Measurements from ENCODE around the gene C1orf232. TPM values are rescaled to one million over a fixed set of nuclear protein-coding genes. Genes with fewer than 3 reads are reported as not detected.

The C1orf232 gene
- total RNA-seq, 1 donor from 2014 or later, result not detected

DNA sequence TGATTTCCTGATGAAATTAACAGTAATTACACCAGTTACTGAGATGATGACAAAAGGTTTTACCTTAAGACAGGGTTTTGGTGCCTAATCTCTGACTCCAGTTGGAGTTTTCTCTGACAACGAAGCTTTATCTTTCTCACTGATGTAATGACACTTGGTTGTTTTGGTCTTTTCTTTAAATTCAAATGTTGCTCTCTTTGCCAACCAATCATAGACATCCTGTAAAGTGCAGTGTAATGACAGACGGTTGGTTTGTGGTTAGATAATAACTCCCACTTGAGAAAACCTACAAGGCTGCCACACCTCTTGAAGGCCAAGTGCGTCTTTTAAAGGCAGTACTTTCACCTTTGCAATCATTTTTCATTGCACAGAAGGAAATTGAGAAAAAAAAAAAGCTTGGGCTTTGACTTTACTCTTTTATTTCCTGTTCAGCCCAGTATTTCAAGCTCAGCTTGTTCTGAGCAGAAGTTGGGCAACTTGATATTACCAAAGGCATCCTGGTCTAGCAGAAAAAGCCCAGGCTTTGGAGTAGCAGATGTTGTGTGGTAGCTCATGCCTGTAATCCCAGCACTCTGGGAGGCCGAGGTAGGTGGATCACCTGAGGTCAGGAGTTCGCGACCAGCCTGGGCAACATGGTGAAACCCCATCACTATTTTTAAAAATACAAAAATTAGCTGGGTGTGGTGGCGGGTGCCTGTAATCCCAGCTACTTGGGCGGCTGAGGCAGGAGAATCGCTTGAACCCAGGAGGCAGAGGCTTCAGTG is 42.3 kb downstream of the C1orf232 start:
- intact Hi-C loops (cut with micrococcal nuclease), result loop anchor here (1.0 kb wide), 3 partner anchors 15 to 128 kb away; partner anchors contain the start of genes PAFAH2 and PDIK1L

DNA sequence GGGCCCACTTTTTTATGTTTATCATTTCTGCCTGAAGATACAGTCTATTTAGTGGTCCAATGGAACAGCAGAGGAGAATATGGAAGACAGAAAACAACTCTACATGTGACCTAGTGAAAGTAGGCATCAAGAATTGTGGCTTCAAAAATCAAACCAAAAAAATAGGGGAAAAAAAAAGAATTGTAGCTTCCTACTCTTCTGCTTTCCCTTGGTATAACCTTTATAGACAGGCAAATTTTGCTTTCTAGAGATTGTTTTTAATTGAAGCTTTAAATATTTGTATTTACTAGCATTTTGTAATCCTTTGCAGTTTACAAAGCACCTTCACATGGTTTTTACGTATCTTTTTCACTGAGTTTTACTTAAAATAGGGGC is 42.8 kb downstream of the C1orf232 start:
- intact Hi-C loops (cut with micrococcal nuclease), result loop anchor here (1.0 kb wide), 3 partner anchors 15 to 128 kb away; partner anchors contain the start of genes PAFAH2 and PDIK1L

DNA sequence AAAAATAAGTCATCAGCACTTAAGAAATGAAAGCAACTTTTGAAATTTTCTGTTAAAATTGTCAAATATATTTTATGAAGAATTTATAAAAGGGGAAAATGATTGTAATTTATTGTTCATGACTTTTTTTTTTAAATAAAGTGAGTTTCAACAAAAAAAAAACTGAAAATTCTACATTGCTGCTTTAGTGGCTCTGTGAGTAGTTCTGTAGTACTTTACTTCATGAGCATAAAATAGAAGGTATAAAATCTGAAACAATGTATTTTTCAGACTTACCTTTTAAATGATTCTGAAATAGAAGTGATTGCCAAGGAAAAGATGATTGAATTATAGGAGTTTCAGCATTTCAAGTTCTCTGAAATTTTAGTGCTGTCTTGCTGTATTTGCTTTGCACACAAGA is 43.4 kb downstream of the C1orf232 start:
- intact Hi-C loops (cut with micrococcal nuclease), result no loop called here

DNA sequence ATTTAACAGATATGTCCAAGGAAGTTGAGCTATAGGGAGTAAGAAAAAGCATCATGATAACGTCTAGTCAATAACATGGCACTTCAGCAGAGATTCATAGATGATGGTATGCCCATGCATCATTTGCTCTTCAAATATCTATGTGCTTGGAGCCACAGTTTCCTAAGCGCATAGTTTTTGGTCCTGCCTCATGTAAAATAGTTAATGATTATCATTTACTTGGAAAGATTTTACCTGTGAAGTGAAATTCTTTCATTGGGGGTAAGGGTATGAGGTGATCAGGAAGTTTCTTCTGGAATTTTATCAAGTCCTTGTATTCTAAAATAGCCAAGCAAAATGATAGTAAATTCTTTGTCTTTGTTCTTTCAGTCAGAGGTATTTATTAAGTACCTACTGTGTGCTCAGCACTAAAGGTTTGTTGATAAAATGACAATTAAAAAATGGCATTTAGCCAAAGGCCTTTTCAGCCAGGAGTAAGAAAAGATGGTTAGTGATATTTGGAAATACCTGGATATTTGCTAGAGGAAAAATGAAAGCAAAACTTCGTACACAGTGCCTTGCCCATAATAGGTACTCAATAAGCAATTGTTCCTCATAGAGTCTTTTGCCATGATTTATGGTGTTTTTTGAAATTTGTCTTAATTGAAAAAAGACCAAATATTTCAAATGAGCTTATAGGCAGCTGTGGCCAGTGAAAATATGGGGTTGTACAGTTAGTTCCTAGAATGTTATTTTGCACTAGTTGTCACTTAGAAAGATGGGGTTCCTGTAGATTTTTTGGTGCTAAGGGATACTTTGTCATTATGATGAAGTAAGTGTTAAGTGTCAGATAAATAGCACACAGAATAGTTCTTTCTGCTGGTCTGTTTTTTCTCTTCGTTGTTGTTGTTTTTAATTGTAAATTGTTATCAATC is 44.1 kb downstream of the C1orf232 start:
- intact Hi-C loops (cut with micrococcal nuclease), result no loop called here

DNA sequence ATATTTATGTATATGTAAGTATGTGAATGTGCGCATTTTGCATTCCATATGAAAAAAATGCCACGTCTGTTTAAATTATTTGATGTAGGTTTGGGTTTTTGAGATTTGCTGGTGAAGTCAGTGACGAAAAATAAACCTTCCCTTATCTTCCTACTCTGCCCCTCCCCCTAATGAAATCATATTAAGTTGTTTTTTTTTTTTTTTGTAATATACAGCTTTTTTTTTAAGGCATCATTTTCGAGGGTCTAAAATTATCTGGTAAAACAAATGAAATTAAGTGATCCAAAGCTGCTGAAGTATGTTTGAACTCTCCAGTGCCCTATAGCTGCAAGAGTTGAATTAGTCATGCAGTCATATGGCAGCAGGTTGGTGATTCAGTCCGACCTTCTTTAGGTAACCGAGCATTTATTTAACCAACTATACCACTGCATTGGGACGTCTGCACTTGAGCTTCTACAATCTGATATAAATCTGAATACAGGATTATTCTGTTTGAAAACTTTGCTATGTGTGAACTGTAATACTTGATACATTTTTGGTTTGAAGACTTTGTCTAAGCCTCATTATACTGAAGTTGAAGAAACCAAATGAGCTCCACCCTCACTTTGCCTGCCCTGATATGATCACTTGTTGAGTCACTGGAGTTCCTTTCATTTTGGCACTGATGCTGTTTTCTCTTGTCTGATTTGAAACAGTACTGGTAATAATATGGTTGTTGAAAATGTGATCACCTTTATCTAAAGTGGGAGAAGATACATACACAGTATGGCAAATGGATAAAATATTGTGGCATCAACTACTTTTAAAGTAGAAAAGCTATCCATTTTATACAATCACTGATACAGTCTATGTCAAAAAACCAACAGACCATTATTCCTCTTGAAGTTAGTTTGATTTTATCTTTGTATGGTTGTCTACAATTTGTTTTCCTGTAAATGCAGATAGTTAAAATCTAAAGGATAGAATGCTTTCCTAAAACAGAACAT is 45.5 kb downstream of the C1orf232 start:
- intact Hi-C loops (cut with micrococcal nuclease), result no loop called here

DNA sequence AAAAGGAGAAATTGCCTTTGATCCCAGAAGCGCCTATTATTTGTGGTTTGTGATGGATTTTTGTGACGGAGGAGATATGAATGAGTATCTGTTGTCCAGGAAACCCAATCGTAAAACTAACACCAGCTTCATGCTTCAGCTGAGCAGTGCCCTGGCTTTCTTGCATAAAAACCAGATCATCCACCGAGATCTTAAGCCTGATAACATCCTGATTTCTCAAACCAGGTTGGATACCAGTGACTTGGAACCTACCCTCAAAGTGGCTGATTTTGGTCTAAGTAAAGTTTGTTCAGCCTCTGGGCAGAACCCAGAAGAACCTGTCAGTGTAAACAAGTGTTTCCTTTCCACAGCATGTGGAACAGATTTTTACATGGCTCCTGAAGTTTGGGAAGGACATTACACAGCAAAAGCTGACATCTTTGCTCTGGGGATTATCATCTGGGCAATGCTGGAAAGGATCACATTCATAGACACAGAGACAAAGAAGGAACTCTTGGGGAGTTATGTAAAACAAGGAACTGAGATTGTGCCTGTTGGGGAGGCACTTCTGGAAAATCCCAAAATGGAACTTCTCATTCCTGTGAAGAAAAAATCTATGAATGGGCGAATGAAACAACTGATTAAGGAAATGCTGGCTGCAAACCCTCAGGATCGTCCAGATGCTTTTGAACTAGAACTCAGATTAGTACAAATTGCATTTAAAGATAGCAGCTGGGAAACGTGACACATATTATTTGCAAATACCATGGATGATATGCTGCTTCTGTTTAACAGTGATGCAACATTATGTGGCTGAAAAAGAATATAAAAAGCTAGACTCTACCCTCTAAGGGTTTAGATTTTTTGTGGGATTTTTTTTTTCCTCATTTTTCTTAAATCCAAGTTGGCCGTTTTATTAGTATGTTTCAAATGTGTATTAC is 46.6 kb downstream of the C1orf232 start:
- intact Hi-C loops (cut with micrococcal nuclease), result no loop called here

DNA sequence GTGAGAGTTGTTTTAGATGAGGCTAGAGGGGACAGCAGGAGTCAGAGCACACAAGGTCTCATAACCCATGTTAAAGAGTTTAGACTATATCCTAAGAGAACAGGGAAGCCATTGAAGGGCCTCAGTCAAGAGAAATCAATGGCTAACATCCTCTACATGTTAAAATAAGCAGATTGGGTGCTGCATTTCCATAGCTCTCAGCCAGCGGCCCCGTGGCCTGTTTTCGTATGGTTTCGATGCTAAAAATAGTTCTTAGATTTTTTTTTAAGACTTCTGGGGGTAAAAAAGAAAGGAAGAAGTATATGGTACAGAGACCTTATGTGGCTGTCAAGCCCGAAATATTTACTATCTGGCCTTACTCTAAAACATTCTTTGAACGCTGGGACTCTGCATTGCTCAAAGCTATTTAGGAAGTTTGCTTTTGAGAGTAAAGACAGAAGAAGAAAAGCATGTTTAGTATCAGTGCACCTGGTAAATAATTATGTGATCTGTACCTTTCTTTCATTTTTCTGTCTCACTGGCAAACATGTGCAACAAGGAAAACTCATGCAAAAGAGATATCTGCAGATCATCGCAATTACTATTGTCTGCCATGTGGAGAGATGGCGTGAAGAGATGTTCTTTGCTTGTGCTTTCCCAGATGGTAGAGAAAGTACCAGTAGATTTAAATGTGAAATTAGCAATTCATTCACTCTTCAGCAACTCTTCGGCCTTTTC is 48.7 kb downstream of the C1orf232 start:
- intact Hi-C loops (cut with micrococcal nuclease), result no loop called here

DNA sequence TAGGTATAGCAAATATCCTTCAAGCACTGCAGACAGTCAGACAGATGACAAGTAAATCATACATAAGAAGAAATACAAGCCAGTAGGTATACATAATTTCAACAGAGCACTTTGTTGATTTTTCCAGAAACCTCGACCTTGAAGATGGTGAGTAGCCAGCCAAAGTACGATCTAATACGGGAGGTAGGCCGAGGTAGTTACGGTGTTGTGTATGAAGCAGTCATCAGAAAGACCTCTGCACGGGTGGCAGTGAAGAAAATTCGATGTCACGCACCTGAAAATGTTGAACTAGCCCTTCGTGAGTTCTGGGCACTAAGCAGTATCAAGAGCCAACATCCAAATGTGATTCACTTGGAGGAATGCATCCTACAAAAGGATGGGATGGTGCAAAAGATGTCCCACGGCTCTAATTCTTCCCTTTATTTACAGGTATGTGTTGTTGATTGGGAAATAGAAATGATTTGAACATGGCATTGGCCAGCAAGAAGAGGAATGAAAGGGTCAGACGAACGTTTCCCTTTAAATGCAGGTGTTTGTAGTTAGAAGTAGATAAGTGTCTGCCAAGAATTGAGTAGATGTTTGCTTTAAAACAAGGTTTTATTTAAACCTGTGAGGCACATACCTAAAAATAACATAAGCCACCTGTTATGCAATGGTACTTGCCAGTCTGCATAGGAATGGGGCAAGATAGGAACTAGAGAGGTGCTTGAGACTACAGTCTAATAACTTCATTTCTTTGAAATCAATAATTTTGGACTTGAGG is 54.4 kb downstream of the C1orf232 start:
- intact Hi-C loops (cut with micrococcal nuclease), result loop anchor here (5.0 kb wide), 3 partner anchors 77 to 207 kb away; partner anchors contain the start of genes CD52 and STMN1

Other genes starting within 250 kb of the C1orf232 start
- gene PAFAH2, start 170.9 kb downstream of the C1orf232 start, total RNA-seq, result 11.2 and 12.4 TPM in 2 replicates
- not detected in 2 replicates for gene EXTL1, start 147.2 kb downstream of the C1orf232 start, total RNA-seq
- not detected in 2 replicates for gene SLC30A2, start 122.8 kb downstream of the C1orf232 start, total RNA-seq
- gene TRIM63, start 101.3 kb downstream of the C1orf232 start, total RNA-seq, result not detected in 2 replicates
- gene PDIK1L, start 57.1 kb downstream of the C1orf232 start, total RNA-seq, result 19.9 and 23.4 TPM in 2 replicates
- not detected in 2 replicates for gene FAM110D, start 9.9 kb downstream of the C1orf232 start, total RNA-seq
- 41.9 and 42.2 TPM in 2 replicates for gene ZNF593, start 945 bp upstream of the C1orf232 start, total RNA-seq
- gene ZNF593OS, start 2.9 kb upstream of the C1orf232 start, total RNA-seq, result not detected in 2 replicates
- gene CNKSR1, start 8.5 kb upstream of the C1orf232 start, total RNA-seq, result 5.9 and 7.2 TPM in 2 replicates
- gene CATSPER4, start 21.6 kb upstream of the C1orf232 start, total RNA-seq, result not detected in 2 replicates
- 41.0 and 44.0 TPM in 2 replicates for gene CEP85, start 65.2 kb upstream of the C1orf232 start, total RNA-seq
- gene SH3BGRL3, start 111.1 kb upstream of the C1orf232 start, total RNA-seq, result 679 and 690 TPM in 2 replicates
- gene UBXN11, start 137.7 kb upstream of the C1orf232 start, total RNA-seq, result 31.9 and 32.2 TPM in 2 replicates
- gene CD52, start 149.0 kb upstream of the C1orf232 start, total RNA-seq, result 1,191 and 1,203 TPM in 2 replicates
- gene CRYBG2, start 185.2 kb upstream of the C1orf232 start, total RNA-seq, result 1.1 and 1.2 TPM in 2 replicates
- gene ZNF683, start 203.8 kb upstream of the C1orf232 start, total RNA-seq, result 0.52 TPM in 1 of 2 replicates, not detected in the other
- not detected in 2 replicates for gene LIN28A, start 241.9 kb upstream of the C1orf232 start, total RNA-seq